ENCODE data around the gene NOS1AP.

GRCh38 chr1:162388615-162389014, 319.1 kb downstream of the NOS1AP start:
- TF ChIP-seq ATF6 (CRISPR knock-in tag; IDR thresholded peaks at IDR 0.05) (no peak), CTCF (IDR thresholded peaks at IDR 0.05) (no peak), CBFB (CRISPR knock-in tag; IDR thresholded peaks at IDR 0.05; ENCODE audit: low read depth) (no peak), CDX4 (CRISPR knock-in tag; IDR thresholded peaks at IDR 0.05; ENCODE audit: borderline replicate concordance) (no peak), AFF4 (CRISPR knock-in tag; IDR thresholded peaks at IDR 0.05; ENCODE audit: borderline replicate concordance) (no peak)

Measured in WTC11 (cell line).